ENCODE data around the gene SRSF5. TPM values are rescaled to one million over a fixed set of nuclear protein-coding genes. Genes with fewer than 3 reads are reported as not detected.

Gene SRSF5
- polyA plus RNA-seq, 3 donors = 410 to 554 (median 502) TPM

- H3K36me3 ChIP-seq (replicated peaks in 1 of 2; ENCODE audit: control insufficient read depth in 1 of 2, insufficient read depth in 2 of 2, low read length in 2 of 2) = no peaks in the 10 kb centered on the region
- no peak overlapping the region for H3K9ac ChIP-seq (ENCODE audit: insufficient read depth, low read length, poor library complexity, severe bottlenecking)
- Mint-ChIP-seq H3K4me3 (no peak overlapping the region), H3K36me3 (no peaks in the 10 kb centered on the region), H3K4me1 (peaks cover 2% of the 10 kb centered on the region), H3K27ac (no peak overlapping the region), H3K9me3 (no peaks in the 10 kb centered on the region), H3K27me3 (ENCODE audit: low read depth in 3 of 3) (peaks cover 0 to 1% (median 0%) of the 10 kb centered on the region in 3 donors)
- no peak overlapping the region for H3K27ac ChIP-seq (ENCODE audit: low read depth in 1 of 2, low read length in 2 of 2)
- no peak overlapping the region for H2AFZ ChIP-seq (ENCODE audit: insufficient read depth, low read depth, low read length, poor library complexity, severe bottlenecking)
- no peaks in the 10 kb centered on the region for H3K4me1 ChIP-seq (ENCODE audit: control insufficient read depth in 1 of 2, insufficient read depth in 2 of 2, low read length in 2 of 2)
- H3K4me3 ChIP-seq (replicated peaks in 1 of 3; ENCODE audit: low read depth in 2 of 3, low read length in 3 of 3) = no peak overlapping the region
- H3K4me2 ChIP-seq (replicated peaks; ENCODE audit: extremely low read depth, low read length, poor library complexity, severe bottlenecking) = no peak overlapping the region
- no peak for DNase-seq
- no peak for TF ChIP-seq CTCF (IDR thresholded peaks at IDR 0.05)
- H4K20me1 ChIP-seq (ENCODE audit: insufficient read depth, low read length) = no peaks in the 10 kb centered on the region
- intact Hi-C loops (cut with micrococcal nuclease) = loop anchor here in 1 of 2 donors (10.0 kb wide), 1 partner anchor 1000 kb away; no protein-coding TSS in a partner anchor
- H3K27me3 ChIP-seq (ENCODE audit: control insufficient read depth in 2 of 2, insufficient read depth in 2 of 2, low read length in 2 of 2) = no peaks in the 10 kb centered on the region
- WGBS (ENCODE audit: insufficient coverage) = 77% methylated on average over 3 of the region's 3 CpGs
- no peaks in the 10 kb centered on the region for H3K9me3 ChIP-seq (replicated peaks in 1 of 2; ENCODE audit: control insufficient read depth in 1 of 2, insufficient read depth in 1 of 2, low read length in 2 of 2)
- H3K79me2 ChIP-seq (ENCODE audit: insufficient read depth, low read length) = no peaks in the 10 kb centered on the region
These were observed 47.5 kb downstream of the SRSF5 start for GRCh38 chr14:69814397-69814796.

GRCh38 chr14:69815556-69815955 lies 48.6 kb downstream of the SRSF5 start:
- Mint-ChIP-seq H3K27ac (no peak overlapping the region), H3K4me3 (no peak overlapping the region), H3K27me3 (ENCODE audit: low read depth in 3 of 3) (peaks cover 0 to 1% (median 0%) of the 10 kb centered on the region in 3 donors), H3K36me3 (no peaks in the 10 kb centered on the region), H3K9me3 (no peaks in the 10 kb centered on the region), H3K4me1 (peaks cover 2% of the 10 kb centered on the region)
- Histone ChIP-seq H3K4me3 (replicated peaks in 1 of 3; ENCODE audit: low read depth in 2 of 3, low read length in 3 of 3) (no peak overlapping the region), H3K79me2 (ENCODE audit: insufficient read depth, low read length) (no peaks in the 10 kb centered on the region), H3K27me3 (ENCODE audit: control insufficient read depth in 2 of 2, insufficient read depth in 2 of 2, low read length in 2 of 2) (no peaks in the 10 kb centered on the region), H3K4me1 (ENCODE audit: control insufficient read depth in 1 of 2, insufficient read depth in 2 of 2, low read length in 2 of 2) (no peaks in the 10 kb centered on the region), H3K27ac (ENCODE audit: low read depth in 1 of 2, low read length in 2 of 2) (no peak overlapping the region), H3K9ac (ENCODE audit: insufficient read depth, low read length, poor library complexity, severe bottlenecking) (no peak overlapping the region), H3K9me3 (replicated peaks in 1 of 2; ENCODE audit: control insufficient read depth in 1 of 2, insufficient read depth in 1 of 2, low read length in 2 of 2) (no peaks in the 10 kb centered on the region), H4K20me1 (ENCODE audit: insufficient read depth, low read length) (no peaks in the 10 kb centered on the region), H2AFZ (ENCODE audit: insufficient read depth, low read depth, low read length, poor library complexity, severe bottlenecking) (no peak overlapping the region), H3K36me3 (replicated peaks in 1 of 2; ENCODE audit: control insufficient read depth in 1 of 2, insufficient read depth in 2 of 2, low read length in 2 of 2) (no peaks in the 10 kb centered on the region), H3K4me2 (replicated peaks; ENCODE audit: extremely low read depth, low read length, poor library complexity, severe bottlenecking) (no peak overlapping the region)
- WGBS (ENCODE audit: insufficient coverage) = 91% methylated on average over 4 of the region's 5 CpGs
- TF ChIP-seq CTCF (IDR thresholded peaks at IDR 0.05) = no peak
- intact Hi-C loops (cut with micrococcal nuclease) = loop anchor here in 1 of 2 donors (10.0 kb wide), 1 partner anchor 999 kb away; no protein-coding TSS in a partner anchor
- no peak for DNase-seq

Measured in CD14-positive monocyte (primary cell).